GM12873 (cell line): ENCODE data around the gene CAGE1.

Experiments
- CTCF ChIP-seq: IDR thresholded peaks from 2 replicates; pipeline ENCODE4 v1.5.1; 2012; ENCODE audit warnings: low read depth, mild to moderate bottlenecking, moderate library complexity, low read length, control low read depth; ENCODE audit not compliant: insufficient read depth; ENCODE audit errors: missing control alignments

Gene CAGE1

GRCh38 chr6:7419065-7419464 is 29.5 kb upstream of the CAGE1 start:
- no peak for TF ChIP-seq CTCF

- TF ChIP-seq CTCF: no peak
Measured at GRCh38 chr6:7418238-7418905, 28.8 kb upstream of the CAGE1 start.

- no peak for TF ChIP-seq CTCF
Measured at GRCh38 chr6:7417684-7418083, 28.1 kb upstream of the CAGE1 start.

GRCh38 chr6:7414811-7415210 is 25.3 kb upstream of the CAGE1 start:
- TF ChIP-seq CTCF: no peak

- no peak for TF ChIP-seq CTCF
Measured at GRCh38 chr6:7413151-7413823, 23.7 kb upstream of the CAGE1 start.

GRCh38 chr6:7411328-7411727 is 21.8 kb upstream of the CAGE1 start:
- no peak for TF ChIP-seq CTCF

GRCh38 chr6:7410851-7411250 is 21.3 kb upstream of the CAGE1 start:
- no peak for TF ChIP-seq CTCF
